ENCODE data around the gene SGPP2.

GRCh38 chr2:222447131-222447530, 22.8 kb downstream of the SGPP2 start:
- TF ChIP-seq, protein P1, sequence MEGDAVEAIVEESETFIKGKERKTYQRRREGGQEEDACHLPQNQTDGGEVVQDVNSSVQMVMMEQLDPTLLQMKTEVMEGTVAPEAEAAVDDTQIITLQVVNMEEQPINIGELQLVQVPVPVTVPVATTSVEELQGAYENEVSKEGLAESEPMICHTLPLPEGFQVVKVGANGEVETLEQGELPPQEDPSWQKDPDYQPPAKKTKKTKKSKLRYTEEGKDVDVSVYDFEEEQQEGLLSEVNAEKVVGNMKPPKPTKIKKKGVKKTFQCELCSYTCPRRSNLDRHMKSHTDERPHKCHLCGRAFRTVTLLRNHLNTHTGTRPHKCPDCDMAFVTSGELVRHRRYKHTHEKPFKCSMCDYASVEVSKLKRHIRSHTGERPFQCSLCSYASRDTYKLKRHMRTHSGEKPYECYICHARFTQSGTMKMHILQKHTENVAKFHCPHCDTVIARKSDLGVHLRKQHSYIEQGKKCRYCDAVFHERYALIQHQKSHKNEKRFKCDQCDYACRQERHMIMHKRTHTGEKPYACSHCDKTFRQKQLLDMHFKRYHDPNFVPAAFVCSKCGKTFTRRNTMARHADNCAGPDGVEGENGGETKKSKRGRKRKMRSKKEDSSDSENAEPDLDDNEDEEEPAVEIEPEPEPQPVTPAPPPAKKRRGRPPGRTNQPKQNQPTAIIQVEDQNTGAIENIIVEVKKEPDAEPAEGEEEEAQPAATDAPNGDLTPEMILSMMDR (conservative IDR thresholded peaks at IDR 0.05; ENCODE audit: low read length), result no peak
- no peak for TF ChIP-seq EZH2phosphoT487 (IDR thresholded peaks at IDR 0.05; ENCODE audit: borderline replicate concordance, low read depth, low read length)
